Ovary (tissue), 3 donors: ENCODE measurements around the gene PDS5B.

ENCODE experiments used
- CTCF ChIP-seq, 3 donors: fragments of 450-650 bp in 2 of 3; fragments of 200-600 bp in 1 of 3; IDR thresholded peaks; one replicate each; pipeline versions ENCODE4 v1.5.1 to v1.8.0; 2016 to 2022; ENCODE audit warnings: antibody characterized with exemption in 3 of 3, mild to moderate bottlenecking in 1 of 3
- EP300 ChIP-seq: sonication (generic); formaldehyde crosslinking; IDR thresholded peaks from one replicate; pipeline ENCODE4 v1.6.1; 2017; ENCODE audit warnings: antibody characterized with exemption
- POLR2A ChIP-seq: fragments of 450-650 bp; IDR thresholded peaks from one replicate; pipeline ENCODE4 v1.6.1; 2017; ENCODE audit warnings: antibody characterized with exemption, mild to moderate bottlenecking, moderate library complexity
- donor health status: DM: no; HTN: no; CAD: no.

- TF ChIP-seq EP300 = no peak
- no peak for TF ChIP-seq POLR2A
- TF ChIP-seq CTCF (IDR thresholded peaks at IDR 0.05) = no peak
These were observed 59.6 kb downstream of the PDS5B start for GRCh38 chr13:32645854-32646253.
